Astrocyte (in vitro differentiated cells and primary cell): Measurements from ENCODE around the gene ARRB1. TPM values are rescaled to one million over a fixed set of nuclear protein-coding genes. Genes with fewer than 3 reads are reported as not detected.

Source experiments
- DNase-seq: peaks from one replicate; pipeline ENCODE4 v3.0.0-alpha.2; 2010; ENCODE audit warnings: low read depth
- FAIRE-seq: peaks from 2 replicates; lab custom pipeline; 2011; peaks lifted over from hg19 to GRCh38; lab: Jason Lieb, UNC
- H2AFZ ChIP-seq: 2 replicates; pipeline ENCODE4 v1.6.0; 2012; ENCODE audit warnings: low read depth, low read length, inconsistent platforms
- H3K27ac ChIP-seq: 2 replicates; pipeline ENCODE4 v1.5.1; 2011; ENCODE audit warnings: low read depth, low read length, inconsistent platforms
- H3K27me3 ChIP-seq: 2 replicates; pipeline ENCODE4 v1.6.0; 2011; ENCODE audit warnings: low read length, inconsistent platforms; ENCODE audit not compliant: insufficient read depth
- H3K36me3 ChIP-seq: 2 replicates; pipeline ENCODE4 v1.5.1; 2011; ENCODE audit warnings: low read length, inconsistent platforms; ENCODE audit not compliant: insufficient read depth
- H3K4me1 ChIP-seq: 2 replicates; pipeline ENCODE4 v1.5.1; 2011; ENCODE audit warnings: low read length, inconsistent platforms; ENCODE audit not compliant: insufficient read depth
- H3K4me2 ChIP-seq: 2 replicates; pipeline ENCODE4 v1.6.0; 2012; ENCODE audit warnings: low read length, inconsistent platforms
- H3K4me3 ChIP-seq: 2 replicates; pipeline ENCODE4 v1.5.1; 2011; ENCODE audit warnings: low read depth, mild to moderate bottlenecking, low read length, inconsistent platforms; ENCODE audit not compliant: insufficient read depth
- H3K79me2 ChIP-seq: 2 replicates; pipeline ENCODE4 v1.6.0; 2012; ENCODE audit warnings: mild to moderate bottlenecking, low read length, inconsistent platforms; ENCODE audit not compliant: insufficient read depth
- H3K9ac ChIP-seq: 2 replicates; pipeline ENCODE4 v1.6.0; 2012; ENCODE audit warnings: mild to moderate bottlenecking, low read length, inconsistent platforms
- H3K9me3 ChIP-seq: 2 replicates; pipeline ENCODE4 v1.5.1; 2012; ENCODE audit warnings: low read depth, mild to moderate bottlenecking, low read length, inconsistent platforms; ENCODE audit not compliant: insufficient read depth
- H4K20me1 ChIP-seq: 2 replicates; pipeline ENCODE4 v1.6.0; 2012; ENCODE audit warnings: low read length, inconsistent platforms; ENCODE audit not compliant: insufficient read depth
- H3K27ac Mint-ChIP-seq: one replicate; pipeline ENCODE4 v1.8.0; 2021; ENCODE audit warnings: mild to moderate bottlenecking, mixed read lengths; ENCODE audit not compliant: unreplicated experiment
- H3K27me3 Mint-ChIP-seq: one replicate; pipeline ENCODE4 v1.8.0; 2021; ENCODE audit warnings: low read depth, mixed read lengths; ENCODE audit not compliant: unreplicated experiment
- H3K36me3 Mint-ChIP-seq: one replicate; pipeline ENCODE4 v1.8.0; 2021; ENCODE audit warnings: low read depth, mixed read lengths; ENCODE audit not compliant: unreplicated experiment
- H3K4me1 Mint-ChIP-seq: one replicate; pipeline ENCODE4 v1.8.0; 2021; ENCODE audit warnings: low read depth, mixed read lengths; ENCODE audit not compliant: unreplicated experiment
- H3K4me3 Mint-ChIP-seq: one replicate; pipeline ENCODE4 v1.8.0; 2021; ENCODE audit warnings: mild to moderate bottlenecking, moderate library complexity, mixed read lengths; ENCODE audit not compliant: unreplicated experiment
- H3K9me3 Mint-ChIP-seq: one replicate; pipeline ENCODE4 v1.8.0; 2021; ENCODE audit warnings: mild to moderate bottlenecking, mixed read lengths; ENCODE audit not compliant: unreplicated experiment
- EZH2 ChIP-seq: IDR thresholded peaks from 2 replicates; pipeline ENCODE4 v1.6.1; 2012; ENCODE audit warnings: mild to moderate bottlenecking, low read length, inconsistent platforms; ENCODE audit not compliant: insufficient read depth
- total RNA-seq: library from RNA; stranded (reverse); gene quantifications from 2 replicates; pipeline ENCODE4 v1.2.1, GENCODE V29; 2021
- TF ChIP-seq, protein P1 (sequence below): IDR thresholded peaks from 2 replicates; pipeline ENCODE4 v1.5.1; 2011; ENCODE audit warnings: low read depth, mild to moderate bottlenecking, inconsistent platforms, low read length, moderate library complexity; ENCODE audit not compliant: insufficient read depth

Gene ARRB1
- total RNA-seq, 1 donor from 2014 or later: 28.5 TPM

DNA sequence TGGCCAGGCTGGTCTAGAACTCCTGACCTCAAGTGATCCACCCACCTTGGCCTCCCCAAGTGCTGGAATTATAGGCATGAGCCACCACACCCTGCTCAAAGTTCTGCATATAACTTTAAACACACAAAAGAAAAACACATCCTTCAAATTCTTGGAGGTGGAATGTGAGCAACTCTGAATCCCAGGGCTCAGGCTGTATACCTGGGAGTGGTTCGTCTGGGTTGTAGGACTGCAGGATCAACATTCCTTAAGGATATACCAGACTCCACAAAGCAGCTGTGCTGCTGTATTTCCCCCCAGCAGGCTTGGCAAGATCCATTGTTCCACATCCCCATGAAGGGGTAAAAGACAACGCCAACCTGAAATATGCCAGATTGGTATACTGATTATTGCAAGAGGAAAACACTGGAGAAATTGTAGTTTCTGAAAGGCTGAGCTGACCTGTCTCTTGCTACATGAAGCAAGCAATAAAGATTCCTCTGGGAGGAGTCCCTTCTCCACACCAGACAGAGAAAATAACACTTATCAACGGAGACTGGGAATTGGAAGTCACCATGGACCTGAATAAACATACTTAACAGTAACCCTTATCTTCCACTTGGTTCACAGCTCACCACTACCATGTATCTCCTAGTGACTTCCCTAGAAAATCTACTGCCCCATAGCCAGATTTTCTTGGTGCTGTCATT, 35.6 kb upstream of the ARRB1 start:
- H3K36me3 ChIP-seq: no peaks in the 10 kb centered on the region
- H3K79me2 ChIP-seq: no peaks in the 10 kb centered on the region
- no peak overlapping the region for H3K27ac ChIP-seq
- H4K20me1 ChIP-seq: no peaks in the 10 kb centered on the region
- no peaks in the 10 kb centered on the region for H3K9me3 ChIP-seq
- Mint-ChIP-seq H3K9me3 (no peaks in the 10 kb centered on the region), H3K4me1 (peaks cover 12% of the 10 kb centered on the region), H3K27ac (peak overlapping the region; percentile 58), H3K27me3 (no peaks in the 10 kb centered on the region), H3K4me3 (no peak overlapping the region), H3K36me3 (no peaks in the 10 kb centered on the region)
- H3K4me2 ChIP-seq: peak overlapping the region; percentile 10
- H3K27me3 ChIP-seq: peaks cover 5% of the 10 kb centered on the region
- H3K4me1 ChIP-seq: peaks cover 4% of the 10 kb centered on the region
- DNase-seq: peak; percentile 65
- H2AFZ ChIP-seq: no peak overlapping the region
- no peak for FAIRE-seq
- no peak overlapping the region for H3K9ac ChIP-seq
- H3K4me3 ChIP-seq: no peak overlapping the region
- no peak for TF ChIP-seq EZH2
- TF ChIP-seq, protein P1, sequence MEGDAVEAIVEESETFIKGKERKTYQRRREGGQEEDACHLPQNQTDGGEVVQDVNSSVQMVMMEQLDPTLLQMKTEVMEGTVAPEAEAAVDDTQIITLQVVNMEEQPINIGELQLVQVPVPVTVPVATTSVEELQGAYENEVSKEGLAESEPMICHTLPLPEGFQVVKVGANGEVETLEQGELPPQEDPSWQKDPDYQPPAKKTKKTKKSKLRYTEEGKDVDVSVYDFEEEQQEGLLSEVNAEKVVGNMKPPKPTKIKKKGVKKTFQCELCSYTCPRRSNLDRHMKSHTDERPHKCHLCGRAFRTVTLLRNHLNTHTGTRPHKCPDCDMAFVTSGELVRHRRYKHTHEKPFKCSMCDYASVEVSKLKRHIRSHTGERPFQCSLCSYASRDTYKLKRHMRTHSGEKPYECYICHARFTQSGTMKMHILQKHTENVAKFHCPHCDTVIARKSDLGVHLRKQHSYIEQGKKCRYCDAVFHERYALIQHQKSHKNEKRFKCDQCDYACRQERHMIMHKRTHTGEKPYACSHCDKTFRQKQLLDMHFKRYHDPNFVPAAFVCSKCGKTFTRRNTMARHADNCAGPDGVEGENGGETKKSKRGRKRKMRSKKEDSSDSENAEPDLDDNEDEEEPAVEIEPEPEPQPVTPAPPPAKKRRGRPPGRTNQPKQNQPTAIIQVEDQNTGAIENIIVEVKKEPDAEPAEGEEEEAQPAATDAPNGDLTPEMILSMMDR: no peak

DNA sequence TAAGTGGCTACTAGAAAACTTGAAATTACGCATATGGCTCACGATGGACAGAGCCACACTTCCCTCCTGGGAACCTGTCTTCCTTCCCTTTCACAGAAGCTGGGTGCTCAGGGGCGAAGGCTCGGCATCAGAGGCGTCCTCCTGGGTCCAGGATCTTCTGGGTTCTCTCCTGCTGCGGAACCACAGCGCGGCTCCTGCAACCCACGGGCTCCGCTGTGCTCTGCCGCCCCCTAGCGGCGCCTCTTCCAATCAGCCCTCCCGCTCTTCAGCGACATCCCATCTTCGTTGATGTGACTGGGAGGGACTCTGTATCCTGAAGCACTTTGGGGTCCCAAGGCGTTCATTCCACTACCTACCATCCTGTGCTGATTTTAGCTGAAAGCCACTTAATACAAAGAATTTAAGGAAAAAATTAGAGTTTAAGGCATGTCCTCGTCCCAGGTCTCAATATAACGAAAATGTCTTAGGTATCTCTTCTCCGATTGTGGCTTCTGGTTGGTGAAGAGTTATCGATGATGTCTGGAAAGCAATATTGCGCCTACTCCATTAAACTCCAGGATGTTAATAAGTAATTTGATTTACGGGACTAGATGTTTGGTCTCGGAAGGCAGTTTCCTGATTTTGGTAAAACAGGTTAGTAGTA, 33.1 kb upstream of the ARRB1 start:
- Histone ChIP-seq H3K4me3 (no peak overlapping the region), H3K4me1 (peaks cover 4% of the 10 kb centered on the region), H2AFZ (peak overlapping the region; percentile 81), H4K20me1 (no peaks in the 10 kb centered on the region), H3K36me3 (no peaks in the 10 kb centered on the region), H3K79me2 (no peaks in the 10 kb centered on the region), H3K27ac (no peak overlapping the region), H3K9me3 (no peaks in the 10 kb centered on the region), H3K27me3 (no peaks in the 10 kb centered on the region), H3K4me2 (peak overlapping the region; percentile 60), H3K9ac (no peak overlapping the region)
- Mint-ChIP-seq H3K4me1 (peaks cover 17% of the 10 kb centered on the region), H3K27me3 (no peaks in the 10 kb centered on the region), H3K36me3 (no peaks in the 10 kb centered on the region), H3K9me3 (no peaks in the 10 kb centered on the region), H3K27ac (no peak overlapping the region), H3K4me3 (no peak overlapping the region)
- DNase-seq (no peak), FAIRE-seq (no peak)
- TF ChIP-seq, protein P1: peak; percentile 90
- no peak for TF ChIP-seq EZH2

DNA sequence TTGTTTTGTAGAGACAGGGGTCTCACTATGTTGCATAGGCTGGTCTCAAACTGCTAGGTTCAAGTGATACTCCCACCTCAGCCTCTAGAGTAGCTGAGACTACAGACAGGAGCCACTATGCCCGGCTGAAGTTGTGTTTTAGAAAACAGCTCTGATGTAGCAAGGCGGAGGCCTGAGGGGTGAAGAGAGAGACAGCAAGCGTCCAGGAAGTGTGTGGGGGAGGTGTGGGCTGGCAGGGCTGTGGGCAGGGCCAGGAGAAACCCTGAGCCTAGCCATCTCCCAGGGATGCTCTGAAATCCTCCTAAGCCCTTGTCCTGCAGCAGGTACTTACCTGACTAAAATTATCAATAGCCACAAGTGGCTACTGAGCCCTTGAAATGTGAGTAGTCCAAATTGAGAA, 31.8 kb upstream of the ARRB1 start:
- peaks cover 1% of the 10 kb centered on the region for H3K4me1 ChIP-seq
- no peak overlapping the region for H3K27ac ChIP-seq
- no peak overlapping the region for H3K4me2 ChIP-seq
- H3K9ac ChIP-seq: no peak overlapping the region
- no peak overlapping the region for H2AFZ ChIP-seq
- no peaks in the 10 kb centered on the region for H3K9me3 Mint-ChIP-seq
- no peak for DNase-seq
- H3K36me3 ChIP-seq: no peaks in the 10 kb centered on the region
- H3K9me3 ChIP-seq: no peaks in the 10 kb centered on the region
- H3K27me3 Mint-ChIP-seq: no peaks in the 10 kb centered on the region
- FAIRE-seq: no peak
- no peaks in the 10 kb centered on the region for H3K79me2 ChIP-seq
- TF ChIP-seq, protein P1: no peak
- TF ChIP-seq EZH2: no peak
- peak overlapping the region; percentile 81 for H3K27ac Mint-ChIP-seq
- H3K4me3 ChIP-seq: no peak overlapping the region
- H3K36me3 Mint-ChIP-seq: no peaks in the 10 kb centered on the region
- peaks cover 17% of the 10 kb centered on the region for H3K4me1 Mint-ChIP-seq
- no peaks in the 10 kb centered on the region for H3K27me3 ChIP-seq
- H3K4me3 Mint-ChIP-seq: no peak overlapping the region
- H4K20me1 ChIP-seq: no peaks in the 10 kb centered on the region
